IMR-90 (cell line): ENCODE measurements around the gene THADA. TPM values are rescaled to one million over a fixed set of nuclear protein-coding genes. Genes with fewer than 3 reads are reported as not detected.

ENCODE experiments used
- ATAC-seq: fragments of 200-7000 bp; cut with Tn5 transposase; 2 replicates; pipeline ENCODE4 v1.9.1; 2020; ENCODE audit warnings: low read depth, mild to moderate bottlenecking, moderate library complexity
- BruUV-seq: library from RNA; stranded (reverse); fragments of 400-500 nt; replicated peaks from 2 replicates; lab custom pipeline; 2021; lab: Mats Ljungman, UMichigan
- CTCF ChIA-PET: fragments of 300-600 bp; formaldehyde crosslinking; extraction: SDS; loops from one replicate; lab custom pipeline; 2021; ENCODE audit warnings: antibody characterized with exemption; lab: Yijun Ruan, JAX
- POLR2A ChIA-PET: fragments of 300-600 bp; sonication (Branson Sonifier 250); formaldehyde crosslinking; loops from one replicate; lab custom pipeline; 2022; ENCODE audit warnings: antibody characterized with exemption; ENCODE audit not compliant: unreplicated experiment; lab: Charles Lee
- DNase-seq: peaks from one replicate; pipeline ENCODE4 v3.0.0; 2013
- H2AFZ ChIP-seq: replicated peaks from 2 replicates; pipeline ENCODE3; 2013; ENCODE audit warnings: low read length, mild to moderate bottlenecking; ENCODE audit not compliant: poor library complexity
- H2AK5ac ChIP-seq: 2 replicates; pipeline ENCODE4 v1.6.1; 2013; ENCODE audit warnings: low read depth, low read length, inconsistent platforms
- H2AK9ac ChIP-seq: replicated peaks from 2 replicates; pipeline ENCODE3; 2013; ENCODE audit warnings: mild to moderate bottlenecking, low read depth, low read length, moderate library complexity; ENCODE audit not compliant: poor library complexity
- H2BK120ac ChIP-seq: 2 replicates; pipeline ENCODE4 v1.6.1; 2013; ENCODE audit warnings: low read depth, low read length, inconsistent platforms
- H2BK15ac ChIP-seq: 3 replicates; pipeline ENCODE4 v1.6.1; 2013; ENCODE audit warnings: low read depth, low read length, inconsistent platforms
- H2BK20ac ChIP-seq: 2 replicates; pipeline ENCODE4 v1.6.1; 2013; ENCODE audit warnings: low read depth, mild to moderate bottlenecking, inconsistent platforms, low read length, moderate library complexity
- H2BK5ac ChIP-seq: 2 replicates; pipeline ENCODE4 v1.6.1; 2013; ENCODE audit warnings: mild to moderate bottlenecking, low read depth, low read length, inconsistent platforms; ENCODE audit not compliant: poor library complexity, severe bottlenecking
- H3K14ac ChIP-seq: replicated peaks from 2 replicates; pipeline ENCODE4 v1.6.1; 2013; ENCODE audit warnings: low read depth, low read length, inconsistent platforms
- H3K18ac ChIP-seq: 2 replicates; pipeline ENCODE4 v1.6.1; 2013; ENCODE audit warnings: low read depth, low read length, control low read depth
- H3K23ac ChIP-seq: 2 replicates; pipeline ENCODE4 v1.6.1; 2013; ENCODE audit warnings: low read depth, low read length, inconsistent platforms
- H3K27ac ChIP-seq: 2 replicates; pipeline ENCODE4 v1.5.1; 2013; ENCODE audit warnings: mild to moderate bottlenecking, control low read depth, low read length; ENCODE audit not compliant: insufficient read depth
- H3K27me3 ChIP-seq: 2 replicates; pipeline ENCODE4 v1.6.1; 2013; ENCODE audit warnings: low read length; ENCODE audit not compliant: control insufficient read depth, insufficient read depth
- H3K36me3 ChIP-seq: 2 replicates; pipeline ENCODE4 v1.6.1; 2013; ENCODE audit warnings: low read length, mixed read lengths; ENCODE audit not compliant: control insufficient read depth, insufficient read depth
- H3K4ac ChIP-seq: 2 replicates; pipeline ENCODE4 v1.6.1; 2013; ENCODE audit warnings: low read depth, low read length, inconsistent platforms
- H3K4me1 ChIP-seq: 2 replicates; pipeline ENCODE4 v1.6.1; 2013; ENCODE audit warnings: low read length, mixed read lengths; ENCODE audit not compliant: control insufficient read depth, insufficient read depth
- H3K4me2 ChIP-seq: 2 replicates; pipeline ENCODE4 v1.6.1; 2013; ENCODE audit warnings: low read depth, mild to moderate bottlenecking, control low read depth, low read length, moderate library complexity
- H3K4me3 ChIP-seq: 2 replicates; pipeline ENCODE4 v1.5.1; 2013; ENCODE audit warnings: low read depth, mild to moderate bottlenecking, control low read depth, low read length, moderate library complexity; ENCODE audit not compliant: insufficient read depth
- H3K56ac ChIP-seq: 2 replicates; pipeline ENCODE4 v1.6.1; 2013; ENCODE audit warnings: low read length, inconsistent platforms; ENCODE audit not compliant: insufficient read depth; ENCODE audit errors: extremely low read depth
- H3K79me1 ChIP-seq, 2 experiments: 2 replicates each; pipeline ENCODE4 v1.6.1; 2013; ENCODE audit warnings: low read length in 2 of 2, inconsistent platforms in 1 of 2, low read depth in 1 of 2
- H3K9ac ChIP-seq: 2 replicates; pipeline ENCODE4 v1.6.1; 2013; ENCODE audit warnings: low read depth, low read length, control low read depth
- H3K9me1 ChIP-seq: 2 replicates; pipeline ENCODE4 v1.6.1; 2013; ENCODE audit warnings: low read length, inconsistent platforms; ENCODE audit not compliant: insufficient read depth
- H3K9me3 ChIP-seq: 2 replicates; pipeline ENCODE4 v1.6.1; 2013; ENCODE audit warnings: low read length; ENCODE audit not compliant: control insufficient read depth, insufficient read depth
- H4K20me1 ChIP-seq: 2 replicates; pipeline ENCODE4 v1.6.1; 2013; ENCODE audit warnings: low read length, inconsistent platforms; ENCODE audit not compliant: insufficient read depth
- H4K5ac ChIP-seq: 2 replicates; pipeline ENCODE4 v1.6.1; 2013; ENCODE audit warnings: mild to moderate bottlenecking, low read depth, low read length, control low read depth
- H4K8ac ChIP-seq, 2 experiments: 2 replicates each; pipeline ENCODE4 v1.6.1; 2013; ENCODE audit warnings: low read depth in 2 of 2, low read length in 2 of 2, control low read depth in 1 of 2, inconsistent platforms in 1 of 2
- H4K91ac ChIP-seq: 2 replicates; pipeline ENCODE4 v1.6.1; 2013; ENCODE audit warnings: low read depth, low read length, inconsistent platforms; ENCODE audit not compliant: insufficient read depth
- MAFK ChIP-seq: IDR thresholded peaks from 2 replicates; pipeline ENCODE4 v1.6.1; 2012; ENCODE audit warnings: low read depth, low read length, improper control_type of control experiment
- RCOR1 ChIP-seq: IDR thresholded peaks from 2 replicates; pipeline ENCODE4 v1.6.1; 2012; ENCODE audit warnings: mild to moderate bottlenecking, low read length, improper control_type of control experiment; ENCODE audit not compliant: insufficient replicate concordance
- WGBS, 2 experiments: methylation state at CpG; one replicate each; pipeline versions ENCODE4 v1.1.5 to v1.1.7; 2013; ENCODE audit warnings: missing lambda C conversion rate in 2 of 2; ENCODE audit not compliant: insufficient read length in 1 of 2; ENCODE audit errors: extremely low coverage in 2 of 2; 5-methylcytosine and 5-hydroxymethylcytosine counted together
- dilution Hi-C: fragments of 300-500 bp; cut with HindIII; formaldehyde crosslinking; loops from one replicate; pipeline ENCODE4 v1.14.3; 2018; ENCODE audit warnings: low sequenced_read_pairs; ENCODE audit not compliant: unreplicated experiment
- in situ Hi-C: fragments of 300-500 bp; cut with MboI; formaldehyde crosslinking; loops from 3 replicates; pipeline ENCODE4 v1.14.3; 2019; ENCODE audit warnings: low sequenced_read_pairs, inconsistent platforms, mixed read lengths
- intact Hi-C: fragments of 100-400 bp; cut with micrococcal nuclease; formaldehyde crosslinking; loops from 2 replicates; pipeline ENCODE4 v1.10.0; 2022
- polyA plus RNA-seq, 3 experiments: library from polyadenylated mRNA; depleted of rRNA; stranded (reverse); fragments of >200 nt; gene quantifications; 2 replicates each; pipeline ENCODE4 v1.2.3, GENCODE V29; 2012; ENCODE audit warnings: low replicate concordance in 1 of 3
- total RNA-seq: library from RNA; depleted of rRNA; stranded (reverse); fragments of >200 nt; gene quantifications from 2 replicates; pipeline ENCODE4 v1.2.3, GENCODE V29; 2012

Gene THADA
- total and polyA plus RNA-seq, 2 of the 4 experiments (the other 2 are of a cell fraction), result 10.5 to 21.3 TPM

GRCh38 chr2:43317680-43318079 is 278.2 kb downstream of the THADA start:
- ATAC-seq, result no peak
- POLR2A ChIA-PET, result no interaction called here
- no peak overlapping the region for H2BK120ac ChIP-seq

More at GRCh38 chr2:43317680-43318079, 278.2 kb downstream of the THADA start:
- Histone ChIP-seq H3K14ac (no peak overlapping the region), H3K27me3 (0 out of 2 replicates have a peak, but pooled peaks cover 2% of the 10 kb centered on the region), H3K4me1 (peaks cover 11% of the 10 kb centered on the region), H2AK5ac (no peak overlapping the region), H3K4ac (no peak overlapping the region), H3K79me1 (no peaks in the 10 kb centered on the region), H2BK5ac (no peak overlapping the region), H3K9ac (no peak overlapping the region), H2AFZ (no peak overlapping the region), H3K56ac (no peak overlapping the region), H3K4me3 (no peak overlapping the region), H3K23ac (no peak overlapping the region), H3K9me1 (peaks cover 5% of the 10 kb centered on the region; the same call in 1 of the 2 replicates), H3K27ac (no peak overlapping the region), H3K18ac (no peak overlapping the region), H2AK9ac (no peak overlapping the region), H2BK20ac (no peak overlapping the region), H4K5ac (no peak overlapping the region), H3K9me3 (no peaks in the 10 kb centered on the region), H3K4me2 (no peak overlapping the region), H4K91ac (no peak overlapping the region), H2BK15ac (0 out of 3 replicates have a peak overlapping the region, but pooled peaks have one; percentile 14), H3K36me3 (no peaks in the 10 kb centered on the region), H4K20me1 (peaks cover 4% of the 10 kb centered on the region; the same call in 1 of the 2 replicates), H4K8ac (no peak overlapping the region)
- in situ Hi-C loops, result no loop called here
- intact Hi-C loops, result no loop called here
- no peak for DNase-seq
- no TSS peak for BruUV-seq
- no CpG with 5 or more reads among the region's 3 CpGs for WGBS, 2 experiments
- TF ChIP-seq MAFK (no peak), RCOR1 (no peak)
- dilution Hi-C loops, result no loop called here
- CTCF ChIA-PET, result no interaction called here
